Neural progenitor cell (in vitro differentiated cells): Measurements from ENCODE around the gene PDCD1.

Experiments
- CTCF ChIP-seq: fragments of 200-600 bp; sonication (generic); IDR thresholded peaks from 2 replicates; pipeline ENCODE4 v1.5.1; 2017; ENCODE audit warnings: antibody characterized with exemption, mild to moderate bottlenecking
- EZH2 ChIP-seq: fragments of 200-600 bp; sonication (generic); IDR thresholded peaks from 2 replicates; pipeline ENCODE4 v1.6.1; 2017; ENCODE audit warnings: antibody characterized with exemption, mild to moderate bottlenecking, moderate library complexity

DNA sequence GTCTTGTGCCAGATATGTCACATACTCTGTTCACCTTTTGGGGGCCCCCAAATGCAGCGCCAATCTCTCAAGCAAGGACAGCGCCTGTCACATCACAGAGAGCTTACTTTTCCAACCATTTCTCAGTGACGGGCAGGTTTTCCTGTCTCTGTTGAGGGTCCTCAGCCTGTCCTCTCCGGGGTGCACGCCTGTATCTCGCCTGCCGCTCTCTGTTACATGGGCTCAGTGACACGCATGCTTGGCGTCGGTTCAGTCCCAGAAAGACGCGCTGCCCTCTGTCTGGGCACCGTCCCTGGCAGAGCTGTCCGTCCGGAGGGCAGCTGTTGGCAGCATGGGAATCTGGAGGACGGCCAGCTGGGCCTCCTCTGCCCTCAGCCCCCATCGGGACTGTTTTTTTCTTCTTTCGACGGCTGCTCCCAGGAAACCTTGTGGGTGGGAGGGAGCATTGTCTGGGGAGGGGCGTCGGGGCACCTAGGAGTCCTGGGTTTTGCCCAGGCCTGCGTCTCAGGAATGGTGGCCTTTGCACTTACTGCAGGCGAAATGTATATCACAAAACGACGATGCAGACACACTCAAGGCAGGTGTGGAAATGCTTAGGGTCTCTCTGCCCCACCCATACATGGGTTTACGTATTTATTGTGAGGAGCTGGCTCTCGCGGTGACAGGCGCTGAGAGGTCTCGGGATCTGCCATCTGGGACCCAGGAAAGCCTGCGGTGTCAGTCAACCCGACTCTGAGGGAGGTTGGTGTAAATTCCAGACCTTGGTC is 41.7 kb upstream of the PDCD1 start:
- TF ChIP-seq CTCF, result no peak
- no peak for TF ChIP-seq EZH2
